ENCODE measurements around the gene KRABD2.

The KRABD2 gene

DNA sequence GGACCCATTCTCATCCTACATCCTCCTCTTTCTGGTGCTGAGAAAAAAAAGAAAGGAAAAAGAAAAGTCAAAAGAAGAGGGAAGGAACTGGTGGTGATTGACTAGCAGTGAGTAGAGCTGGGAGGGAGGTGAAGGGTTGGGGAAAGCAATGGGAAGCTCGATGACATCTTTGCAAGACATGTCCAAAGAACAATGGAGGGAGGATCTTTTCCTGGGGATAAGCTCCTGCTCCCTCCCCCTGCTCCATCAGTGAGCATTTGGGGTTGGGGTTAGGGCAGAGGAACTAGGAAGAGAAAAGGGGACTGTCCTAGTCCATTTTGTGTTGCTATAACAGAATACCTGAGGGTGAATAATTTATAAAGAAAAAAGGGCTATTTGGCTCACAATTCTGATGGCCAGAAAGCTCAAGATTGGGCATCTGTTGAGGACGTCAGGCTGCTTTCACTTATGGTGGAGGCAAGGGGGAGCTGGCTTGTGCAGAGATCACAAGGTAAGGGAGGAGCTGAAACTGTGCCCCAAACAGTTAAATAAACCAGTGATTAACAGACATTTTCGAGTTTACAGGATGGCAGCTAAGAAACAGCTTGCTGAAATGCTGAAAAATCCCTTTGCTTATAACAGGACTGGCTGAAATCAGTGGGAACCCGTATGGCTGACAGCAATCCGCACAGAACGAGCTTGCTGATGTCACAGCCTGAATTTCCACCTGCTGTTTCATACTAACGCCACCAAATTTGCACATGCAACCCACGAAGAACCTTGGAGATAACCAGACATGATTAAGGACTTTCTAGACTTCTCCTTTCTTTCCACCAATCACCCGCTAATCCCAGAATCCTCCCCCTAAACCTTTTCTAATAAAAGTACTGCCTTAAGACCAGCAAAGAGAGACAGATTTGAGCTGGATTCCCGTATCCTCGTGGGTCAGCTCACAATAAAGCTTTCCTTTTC, 38.4 kb downstream of the KRABD2 start:
- Histone ChIP-seq H3K9me3 (no peaks in the 10 kb centered on the region), H3K27me3 (no peaks in the 10 kb centered on the region), H3K4me1 (peaks cover 0 to 2% (median 0%) of the 10 kb centered on the region in 4 donors), H3K27ac (no peak overlapping the region), H3K4me3 (no peak overlapping the region), H3K36me3 (no peaks in the 10 kb centered on the region)
- no peak for DNase-seq
- no peak for TF ChIP-seq POLR2A (IDR thresholded peaks at IDR 0.05)
- in situ Hi-C loops (cut with MboI; ENCODE audit: low pct_ligation_motif_present in 1 of 4, low pct_unique_long_range_greater_than_20kb in 1 of 4, low sequenced_read_pairs in 3 of 4): no loop called here
- WGBS, 2 donors (ENCODE audit: low coverage in 1 of 2): 31 to 40% methylated on average over 4 to 11 of the region's 11 CpGs
- intact Hi-C loops (cut with DNase I; ENCODE audit: low total_unique reads): no loop called here

GRCh38 chr17:8333281-8333680, 43.2 kb downstream of the KRABD2 start:
- H3K9me3 ChIP-seq: no peaks in the 10 kb centered on the region
- no peak overlapping the region for H3K4me3 ChIP-seq
- H3K27me3 ChIP-seq: peaks cover under 1% of the 10 kb centered on the region
- in situ Hi-C loops (cut with MboI; ENCODE audit: low pct_ligation_motif_present in 1 of 4, low pct_unique_long_range_greater_than_20kb in 1 of 4, low sequenced_read_pairs in 3 of 4) (no loop called here), intact Hi-C loops (cut with DNase I; ENCODE audit: low total_unique reads) (no loop called here)
- TF ChIP-seq CTCF (IDR thresholded peaks at IDR 0.05) (no peak), POLR2A (IDR thresholded peaks at IDR 0.05) (no peak), EP300 (IDR thresholded peaks at IDR 0.05; ENCODE audit: low read depth) (no peak), POLR2AphosphoS5 (IDR thresholded peaks at IDR 0.05) (no peak)
- peaks cover 0 to 2% (median 0%) of the 10 kb centered on the region in 4 donors for H3K4me1 ChIP-seq
- no peaks in the 10 kb centered on the region for H3K36me3 ChIP-seq
- WGBS, 2 donors (ENCODE audit: low coverage in 1 of 2): 86% methylated on average over 4 of the region's 4 CpGs; no CpG with 5 or more reads in 1 of the 2 donors
- no peak for DNase-seq
- H3K27ac ChIP-seq: no peak overlapping the region

DNA sequence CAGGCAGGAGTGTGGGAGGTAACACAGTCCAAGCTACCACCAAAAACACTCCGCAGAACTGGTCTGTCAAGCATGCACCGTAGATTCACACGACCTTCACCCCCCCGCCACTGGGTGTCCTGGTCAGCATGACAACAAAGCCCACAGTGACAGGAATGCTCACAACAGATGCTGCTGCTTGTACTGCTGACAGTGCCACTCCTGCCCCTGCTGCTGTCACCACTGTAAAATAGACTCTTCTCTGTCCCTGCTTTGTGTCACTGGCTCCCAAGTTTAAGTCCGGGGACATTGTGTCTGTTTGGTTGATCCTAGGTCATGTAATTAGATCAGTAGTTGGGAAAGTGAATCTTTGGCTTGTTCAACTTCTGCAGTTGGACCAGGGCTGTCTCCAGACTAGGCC, 43.8 kb downstream of the KRABD2 start:
- H3K9me3 ChIP-seq: no peaks in the 10 kb centered on the region
- no peak overlapping the region for H3K4me3 ChIP-seq
- peaks cover 6% of the 10 kb centered on the region for H3K27me3 ChIP-seq
- H3K36me3 ChIP-seq: no peaks in the 10 kb centered on the region
- intact Hi-C loops (cut with DNase I; ENCODE audit: low total_unique reads): no loop called here
- in situ Hi-C loops (cut with MboI; ENCODE audit: low pct_ligation_motif_present in 1 of 4, low pct_unique_long_range_greater_than_20kb in 1 of 4, low sequenced_read_pairs in 3 of 4): no loop called here
- DNase-seq: no peak
- H3K27ac ChIP-seq: no peak overlapping the region
- H3K4me1 ChIP-seq: no peaks in the 10 kb centered on the region
- TF ChIP-seq POLR2A (IDR thresholded peaks at IDR 0.05) (no peak), CTCF (IDR thresholded peaks at IDR 0.05) (no peak), POLR2AphosphoS5 (IDR thresholded peaks at IDR 0.05) (no peak), EP300 (IDR thresholded peaks at IDR 0.05; ENCODE audit: low read depth) (no peak)
- 51 to 62% methylated on average over 3 to 5 of the region's 5 CpGs for WGBS, 2 donors (ENCODE audit: low coverage in 1 of 2)

DNA sequence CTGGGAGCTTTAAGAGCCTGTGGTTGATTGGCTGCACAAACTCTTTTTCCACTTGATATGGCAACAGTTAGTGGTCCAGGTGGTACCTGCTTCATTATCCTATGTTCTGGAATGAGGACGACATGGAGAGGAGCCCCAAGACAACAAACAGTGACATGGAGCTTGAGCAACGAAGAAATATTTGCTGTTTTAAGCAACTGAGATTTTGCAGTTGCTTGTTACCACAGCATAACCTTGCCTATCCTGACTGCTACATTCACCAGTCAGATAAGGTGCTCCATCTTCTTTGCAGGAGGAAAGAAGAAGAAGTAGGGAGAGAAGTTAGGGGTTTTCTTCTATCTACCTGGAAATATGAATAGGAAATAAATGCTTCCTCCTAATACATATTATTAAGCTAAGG, 44.4 kb downstream of the KRABD2 start:
- TF ChIP-seq POLR2A (IDR thresholded peaks at IDR 0.05) (no peak), EP300 (IDR thresholded peaks at IDR 0.05; ENCODE audit: low read depth) (no peak), CTCF (IDR thresholded peaks at IDR 0.05) (no peak), POLR2AphosphoS5 (IDR thresholded peaks at IDR 0.05) (no peak)
- 74 to 84% methylated on average over 2 of the region's 2 CpGs for WGBS, 2 donors (ENCODE audit: low coverage in 1 of 2)
- Histone ChIP-seq H3K27me3 (peaks cover 12% of the 10 kb centered on the region), H3K4me1 (peaks cover 0 to 4% (median 3%) of the 10 kb centered on the region in 4 donors), H3K27ac (no peak overlapping the region), H3K36me3 (no peaks in the 10 kb centered on the region), H3K4me3 (no peak overlapping the region), H3K9me3 (no peaks in the 10 kb centered on the region)
- in situ Hi-C loops (cut with MboI; ENCODE audit: low pct_ligation_motif_present in 1 of 4, low pct_unique_long_range_greater_than_20kb in 1 of 4, low sequenced_read_pairs in 3 of 4) (no loop called here), intact Hi-C loops (cut with DNase I; ENCODE audit: low total_unique reads) (no loop called here)
- no peak for DNase-seq
